A549 (cell line): ENCODE results near the gene CDK11B.

Experiments
- EHMT2 ChIP-seq: fragments of 200-600 bp; sonication (generic); IDR thresholded peaks from 2 replicates; pipeline ENCODE4 v1.6.1; 2016; ENCODE audit warnings: antibody characterized with exemption, low read depth, mild to moderate bottlenecking, moderate library complexity
- EP300 ChIP-seq, 2 experiments: fragments of >200 bp; sonication (Bioruptor Twin); formaldehyde crosslinking; IDR thresholded peaks; 2 replicates in 1 of 2; 3 replicates in 1 of 2; pipeline ENCODE4 v1.6.1; 2016 to 2017
- POLR2A ChIP-seq: IDR thresholded peaks from 2 replicates; pipeline ENCODE4 v1.6.1; 2012; ENCODE audit warnings: mild to moderate bottlenecking, low read length
- USF2 ChIP-seq: fragments of 450-650 bp; IDR thresholded peaks from 2 replicates; pipeline ENCODE4 v1.6.1; 2014; ENCODE audit warnings: antibody characterized with exemption

DNA sequence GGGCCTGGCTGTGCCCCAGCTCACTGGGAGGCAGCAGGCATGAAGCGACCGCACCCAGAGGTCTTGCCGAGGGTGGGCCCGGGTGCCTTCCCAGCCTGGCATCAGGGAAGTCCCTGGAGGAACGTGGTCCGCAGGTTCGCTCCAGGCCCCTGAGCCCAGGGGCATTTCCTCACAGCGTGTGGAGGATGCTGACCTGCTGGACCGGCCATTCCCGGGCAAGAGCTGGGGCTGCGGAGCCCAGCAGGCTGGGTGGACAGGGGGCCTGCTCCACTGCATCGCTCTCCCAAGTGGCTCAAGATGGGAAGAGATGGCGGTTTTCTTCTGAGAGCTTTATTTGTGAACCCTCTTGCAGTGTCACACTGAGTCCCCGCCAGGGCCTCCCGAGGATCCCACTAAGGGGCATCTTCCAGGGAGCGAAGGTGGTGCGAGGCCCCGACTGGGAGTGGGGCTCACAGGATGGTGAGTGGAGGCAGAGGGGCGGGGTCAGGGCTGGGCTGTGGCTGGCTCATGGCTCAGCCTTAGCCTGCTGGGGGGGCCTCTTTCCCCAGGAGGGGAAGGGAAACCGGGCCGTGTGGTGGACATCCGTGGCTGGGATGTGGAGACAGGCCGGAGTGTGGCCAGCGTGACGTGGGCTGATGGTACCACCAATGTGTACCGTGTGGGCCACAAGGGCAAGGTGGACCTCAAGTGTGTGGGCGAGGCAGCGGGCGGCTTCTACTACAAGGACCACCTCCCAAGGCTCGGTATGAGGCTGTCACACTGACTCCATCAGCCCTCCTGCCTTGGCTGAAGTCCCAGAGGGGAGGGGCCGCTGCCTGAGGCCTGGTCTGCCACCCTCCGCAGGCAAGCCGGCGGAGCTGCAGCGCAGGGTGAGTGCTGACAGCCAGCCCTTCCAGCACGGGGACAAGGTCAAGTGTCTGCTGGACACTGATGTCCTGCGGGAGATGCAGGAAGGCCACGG, 34.1 kb downstream of the CDK11B start:
- TF ChIP-seq EHMT2, result no peak
- TF ChIP-seq EP300 (IDR thresholded peaks at IDR 0.05), result no peak
- no peak for TF ChIP-seq POLR2A
- TF ChIP-seq USF2, result no peak
